Thymus (tissue), 11 donors: ENCODE measurements around the gene LAMTOR4. TPM values are rescaled to one million over a fixed set of nuclear protein-coding genes. Genes with fewer than 3 reads are reported as not detected.

Experiments
- DNase-seq, 9 donors: peaks; one replicate each; pipeline ENCODE4 v3.0.0-alpha.2; 2013; ENCODE audit warnings: low spot score in 9 of 9, low read depth in 6 of 9, missing footprints in 1 of 9
- H3K27ac ChIP-seq, 2 donors: one replicate each; pipeline ENCODE4 v1.5.1; 2013; ENCODE audit warnings: control low read depth in 1 of 2, low read depth in 1 of 2, low read length in 1 of 2, mild to moderate bottlenecking in 1 of 2, moderate library complexity in 1 of 2
- H3K27me3 ChIP-seq, 2 donors: one replicate each; pipeline ENCODE4 v1.5.1; 2013; ENCODE audit warnings: low read length in 1 of 2; ENCODE audit not compliant: control insufficient read depth in 2 of 2, insufficient read depth in 1 of 2
- H3K36me3 ChIP-seq, 2 donors: one replicate each; pipeline ENCODE4 v1.5.1; 2013; ENCODE audit warnings: low read length in 1 of 2, mild to moderate bottlenecking in 1 of 2, moderate library complexity in 1 of 2; ENCODE audit not compliant: control insufficient read depth in 2 of 2, insufficient read depth in 2 of 2
- H3K4me1 ChIP-seq, 2 donors: one replicate each; pipeline ENCODE4 v1.5.1; 2013; ENCODE audit warnings: low read length in 2 of 2; ENCODE audit not compliant: control insufficient read depth in 2 of 2, insufficient read depth in 2 of 2
- H3K4me3 ChIP-seq, 2 donors: one replicate each; pipeline ENCODE4 v1.5.1; 2013; ENCODE audit warnings: low read length in 2 of 2, control low read depth in 1 of 2, mild to moderate bottlenecking in 1 of 2
- H3K9me3 ChIP-seq, 2 donors: one replicate each; pipeline ENCODE4 v1.5.1; 2013; ENCODE audit warnings: low read length in 1 of 2, mild to moderate bottlenecking in 1 of 2; ENCODE audit not compliant: control insufficient read depth in 2 of 2, insufficient read depth in 1 of 2
- WGBS: extraction: QIAGEN DNeasy Blood & Tissue Kit; methylation state at CpG from one replicate; pipeline ENCODE4 v1.1.7; 2013; 5-methylcytosine and 5-hydroxymethylcytosine counted together
- polyA plus RNA-seq: library from polyadenylated mRNA; stranded (reverse); fragments of 200-250 nt; gene quantifications from one replicate; pipeline ENCODE4 v1.2.3, GENCODE V29; 2013
- total RNA-seq: library from RNA; stranded (reverse); fragments of 120-200 nt; gene quantifications from one replicate; pipeline ENCODE4 v1.2.4, GENCODE V29; 2013
- donor health status: healthy.

LAMTOR4 gene
- total and polyA plus RNA-seq, 2 donors = 142 to 448 TPM

GRCh38 chr7:100170101-100170897, 21.6 kb downstream of the LAMTOR4 start:
- no peak for DNase-seq
- H3K9me3 ChIP-seq = peaks cover 0 to 3% of the 10 kb centered on the region in 2 donors
- 89% methylated on average over 11 of the region's 11 CpGs for WGBS
- peaks cover 7 to 22% of the 10 kb centered on the region in 2 donors for H3K36me3 ChIP-seq
- peaks cover 45 to 76% of the 10 kb centered on the region in 2 donors for H3K4me1 ChIP-seq
- peak overlapping the region; percentile 56 for H3K4me3 ChIP-seq
- H3K27ac ChIP-seq = peak overlapping the region; percentile 81 to 98
- peaks cover 0 to 4% of the 10 kb centered on the region in 2 donors for H3K27me3 ChIP-seq

DNA sequence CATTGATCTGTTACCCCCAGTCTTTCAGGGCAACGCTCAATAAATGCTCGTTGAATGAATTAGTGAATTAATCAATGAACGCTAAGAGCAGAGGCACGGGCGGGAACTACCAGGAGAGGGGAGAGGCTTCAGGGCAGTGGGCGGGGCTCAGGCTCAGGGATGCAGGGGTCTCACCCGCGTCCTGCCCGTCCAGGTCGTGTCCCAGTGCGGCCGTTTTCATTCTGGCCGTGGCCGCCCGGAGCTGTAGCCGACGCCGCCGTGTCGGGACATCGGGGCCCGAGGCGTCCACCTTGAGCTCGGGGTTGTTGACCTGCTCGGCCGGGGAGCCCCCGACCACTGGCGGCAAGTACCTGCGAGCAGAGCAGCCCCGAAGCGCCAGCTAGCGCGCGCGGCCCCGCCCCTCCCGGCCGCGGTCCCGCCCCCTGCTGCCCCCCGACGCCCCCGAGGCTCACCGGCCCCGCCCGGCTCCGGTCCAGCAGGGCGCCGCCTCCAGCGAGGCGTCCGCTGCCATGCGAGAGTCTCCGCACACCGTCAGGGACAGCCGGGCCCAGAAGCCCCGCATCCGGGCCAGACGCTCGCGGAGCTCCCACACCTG, 22.5 kb downstream of the LAMTOR4 start:
- H3K36me3 ChIP-seq = peaks cover 7 to 21% of the 10 kb centered on the region in 2 donors
- peaks cover 0 to 3% of the 10 kb centered on the region in 2 donors for H3K9me3 ChIP-seq
- peak in 1 of 9 donors; percentile 68 for DNase-seq
- H3K27ac ChIP-seq = peak overlapping the region; percentile 66 to 98
- peaks cover 0 to 4% of the 10 kb centered on the region in 2 donors for H3K27me3 ChIP-seq
- peak overlapping the region; percentile 56 for H3K4me3 ChIP-seq
- peaks cover 49 to 76% of the 10 kb centered on the region in 2 donors for H3K4me1 ChIP-seq
- WGBS = 5% methylated on average over 61 of the region's 61 CpGs

DNA sequence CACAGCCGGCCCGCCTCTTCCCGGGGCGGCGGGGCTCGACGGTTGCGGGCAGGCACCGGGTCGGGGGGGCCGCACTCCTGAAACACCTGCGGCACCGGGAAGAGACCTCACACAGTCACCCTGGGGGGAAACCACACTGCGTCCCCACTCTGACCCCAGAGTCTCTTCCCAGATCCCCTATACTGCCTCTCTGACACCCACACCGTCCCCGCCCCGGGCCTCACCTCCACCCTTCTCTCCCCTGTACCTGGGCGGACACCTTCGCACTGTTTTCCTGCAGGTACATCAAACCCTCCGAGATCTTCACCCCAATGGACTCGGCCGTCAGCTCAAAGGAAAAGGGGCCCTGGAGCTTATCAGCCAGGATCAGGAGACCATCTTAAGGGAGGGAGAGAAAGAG, 23.1 kb downstream of the LAMTOR4 start:
- Histone ChIP-seq H3K27ac (peak overlapping the region in 1 of 2 donors; percentile 77), H3K9me3 (peaks cover 0 to 3% of the 10 kb centered on the region in 2 donors), H3K4me1 (peaks cover 44 to 75% of the 10 kb centered on the region in 2 donors), H3K27me3 (peaks cover 0 to 3% of the 10 kb centered on the region in 2 donors), H3K4me3 (peak overlapping the region in 1 of 2 donors; percentile 56), H3K36me3 (peaks cover 7 to 21% of the 10 kb centered on the region in 2 donors)
- 12% methylated on average over 22 of the region's 22 CpGs for WGBS
- DNase-seq = no peak

- Histone ChIP-seq H3K36me3 (peaks cover 4 to 21% of the 10 kb centered on the region in 2 donors), H3K27ac (no peak overlapping the region), H3K4me3 (no peak overlapping the region), H3K9me3 (peaks cover 0 to 21% of the 10 kb centered on the region in 2 donors), H3K4me1 (peaks cover 31 to 68% of the 10 kb centered on the region in 2 donors), H3K27me3 (peaks cover 0 to 3% of the 10 kb centered on the region in 2 donors)
- 97% methylated on average over 11 of the region's 11 CpGs for WGBS
- DNase-seq = no peak
These were observed 25.2 kb downstream of the LAMTOR4 start for GRCh38 chr7:100173806-100174495.

DNA sequence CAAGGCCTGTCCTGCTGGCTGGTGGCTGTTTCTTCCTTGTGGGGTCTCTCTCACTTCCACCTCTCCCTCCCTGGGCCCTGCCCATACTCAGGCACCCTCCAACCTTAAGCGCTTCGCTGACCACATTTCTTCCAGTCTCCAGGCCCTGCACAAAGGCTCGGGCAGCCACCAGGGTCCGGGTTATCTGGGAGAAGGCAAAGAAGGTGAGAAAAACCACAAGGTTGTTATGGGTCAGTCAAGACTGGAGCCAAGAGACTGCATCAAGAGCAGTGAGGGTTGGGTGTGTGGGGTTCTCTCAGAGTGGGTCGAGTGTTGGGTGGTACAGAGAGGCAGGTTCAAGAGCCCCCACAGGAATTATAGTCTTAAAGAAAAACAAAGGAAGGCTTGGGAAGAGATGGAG, 25.9 kb downstream of the LAMTOR4 start:
- H3K4me1 ChIP-seq = peaks cover 24 to 68% of the 10 kb centered on the region in 2 donors
- peaks cover 4 to 21% of the 10 kb centered on the region in 2 donors for H3K36me3 ChIP-seq
- no peak overlapping the region for H3K27ac ChIP-seq
- DNase-seq = no peak
- H3K9me3 ChIP-seq = peaks cover 0 to 22% of the 10 kb centered on the region in 2 donors
- no peak overlapping the region for H3K4me3 ChIP-seq
- over 99% methylated on average over 5 of the region's 5 CpGs for WGBS
- peaks cover 0 to 3% of the 10 kb centered on the region in 2 donors for H3K27me3 ChIP-seq

GRCh38 chr7:100175296-100175935, 26.7 kb downstream of the LAMTOR4 start:
- Histone ChIP-seq H3K4me3 (no peak overlapping the region), H3K27me3 (peaks cover 0 to 3% of the 10 kb centered on the region in 2 donors), H3K9me3 (peaks cover 0 to 20% of the 10 kb centered on the region in 2 donors), H3K4me1 (peaks cover 22 to 68% of the 10 kb centered on the region in 2 donors), H3K36me3 (peaks cover 4 to 18% of the 10 kb centered on the region in 2 donors), H3K27ac (no peak overlapping the region)
- no peak for DNase-seq
- WGBS = 97% methylated on average over 14 of the region's 14 CpGs

- Histone ChIP-seq H3K4me3 (peak overlapping the region; percentile 74 to 87), H3K27me3 (peaks cover 0 to 3% of the 10 kb centered on the region in 2 donors), H3K27ac (no peak overlapping the region), H3K36me3 (peaks cover 4 to 18% of the 10 kb centered on the region in 2 donors), H3K9me3 (peaks cover 0 to 20% of the 10 kb centered on the region in 2 donors), H3K4me1 (peaks cover 18 to 69% of the 10 kb centered on the region in 2 donors)
- 60% methylated on average over 14 of the region's 14 CpGs for WGBS
- DNase-seq = no peak
These were observed 27.7 kb downstream of the LAMTOR4 start for GRCh38 chr7:100176096-100177044.
